SW480 (cell line): Measurements from ENCODE around the gene TAF1D.

Experiments
- DNase-seq: peaks from one replicate; pipeline ENCODE4 v3.0.0-alpha.2; 2016; ENCODE audit warnings: low spot score

The TAF1D gene

GRCh38 chr11:93720522-93720921, 20.8 kb downstream of the TAF1D start:
- DNase-seq, result no peak

GRCh38 chr11:93719310-93719709, 22.0 kb downstream of the TAF1D start:
- DNase-seq, result no peak

GRCh38 chr11:93718057-93718563, 23.2 kb downstream of the TAF1D start:
- DNase-seq, result no peak

GRCh38 chr11:93717501-93717900, 23.8 kb downstream of the TAF1D start:
- peak; percentile 57 for DNase-seq

GRCh38 chr11:93715797-93716396, 25.4 kb downstream of the TAF1D start:
- no peak for DNase-seq

GRCh38 chr11:93712678-93713077, 28.6 kb downstream of the TAF1D start:
- DNase-seq, result no peak

- DNase-seq, result no peak
Measured at GRCh38 chr11:93710239-93710638, 31.1 kb downstream of the TAF1D start.

GRCh38 chr11:93704237-93704636, 37.1 kb downstream of the TAF1D start:
- DNase-seq, result no peak

- no peak for DNase-seq
Measured at GRCh38 chr11:93700830-93701229, 40.5 kb downstream of the TAF1D start.

- DNase-seq, result no peak
Measured at GRCh38 chr11:93697611-93698010, 43.7 kb downstream of the TAF1D start.

- no peak for DNase-seq
Measured at GRCh38 chr11:93694557-93694956, 46.7 kb downstream of the TAF1D start.

- DNase-seq, result no peak
Measured at GRCh38 chr11:93694109-93694508, 47.2 kb downstream of the TAF1D start.

GRCh38 chr11:93689240-93689639, 52.1 kb downstream of the TAF1D start:
- DNase-seq, result no peak

- DNase-seq, result no peak
Measured at GRCh38 chr11:93686812-93687211, 54.5 kb downstream of the TAF1D start.

- DNase-seq, result no peak
Measured at GRCh38 chr11:93686226-93686625, 55.1 kb downstream of the TAF1D start.
